Measurements from ENCODE around the gene GNPNAT1. TPM values are rescaled to one million over a fixed set of nuclear protein-coding genes. Genes with fewer than 3 reads are reported as not detected.

The GNPNAT1 gene
- 11.9 TPM for polyA plus RNA-seq (ENCODE audit: insufficient read length)

- DNase-seq: peak; percentile 79
Measured at GRCh38 chr14:52791223-52792096, at the start of gene GNPNAT1. GNPNAT1 (minus strand) TSS chr14:52791607; CDS start chr14:52784650, 6,957 bp downstream.

- no peak for DNase-seq
Measured at GRCh38 chr14:52840877-52841276, 49.5 kb upstream of the GNPNAT1 start.

GRCh38 chr14:52837451-52837850, 46.0 kb upstream of the GNPNAT1 start:
- no peak for DNase-seq

GRCh38 chr14:52836063-52836462, 44.7 kb upstream of the GNPNAT1 start:
- no peak for DNase-seq

- DNase-seq: no peak
Measured at GRCh38 chr14:52835122-52835903, 43.9 kb upstream of the GNPNAT1 start.

GRCh38 chr14:52834440-52834842, 43.0 kb upstream of the GNPNAT1 start:
- DNase-seq: no peak

- no peak for DNase-seq
Measured at GRCh38 chr14:52833891-52834290, 42.5 kb upstream of the GNPNAT1 start.

- no peak for DNase-seq
Measured at GRCh38 chr14:52829527-52830185, 38.2 kb upstream of the GNPNAT1 start.

- DNase-seq: no peak
Measured at GRCh38 chr14:52827426-52827825, 36.0 kb upstream of the GNPNAT1 start.

GRCh38 chr14:52825085-52825484, 33.7 kb upstream of the GNPNAT1 start:
- DNase-seq: no peak

- no peak for DNase-seq
Measured at GRCh38 chr14:52824462-52824861, 33.1 kb upstream of the GNPNAT1 start.

- no peak for DNase-seq
Measured at GRCh38 chr14:52821805-52822250, 30.4 kb upstream of the GNPNAT1 start.

GRCh38 chr14:52808101-52808500, 16.7 kb upstream of the GNPNAT1 start:
- DNase-seq: no peak

GRCh38 chr14:52806115-52806514, 14.7 kb upstream of the GNPNAT1 start:
- no peak for DNase-seq

GRCh38 chr14:52802597-52802996, 11.2 kb upstream of the GNPNAT1 start:
- DNase-seq: no peak

GRCh38 chr14:52801014-52801712, 9.8 kb upstream of the GNPNAT1 start:
- peak; percentile 23 for DNase-seq

- no peak for DNase-seq
Measured at GRCh38 chr14:52798826-52799225, 7.4 kb upstream of the GNPNAT1 start.

GRCh38 chr14:52797653-52798052, 6.2 kb upstream of the GNPNAT1 start:
- no peak for DNase-seq

- DNase-seq: no peak
Measured at GRCh38 chr14:52793061-52793460, 1.7 kb upstream of the GNPNAT1 start.

- DNase-seq: no peak
Measured at GRCh38 chr14:52792097-52792415, 649 bp upstream of the GNPNAT1 start.

- DNase-seq: no peak
Measured at GRCh38 chr14:52790756-52791222, 618 bp downstream of the GNPNAT1 start.

- no peak for DNase-seq
Measured at GRCh38 chr14:52790011-52790755, 1.2 kb downstream of the GNPNAT1 start.
